Gastroesophageal sphincter (tissue), 4 donors: ENCODE data around the gene FURIN. TPM values are rescaled to one million over a fixed set of nuclear protein-coding genes. Genes with fewer than 3 reads are reported as not detected.

Experiments
- ATAC-seq: fragments of 150-250 bp; one replicate; pipeline ENCODE4 v1.9.1; 2016; ENCODE audit warnings: mild to moderate bottlenecking, moderate library complexity
- H3K27ac ChIP-seq, 4 donors: fragments of 200-600 bp; sonication (generic) in 3 of 4; 1 replicate in 3 of 4; 2 replicates in 1 of 4; pipeline ENCODE4 v1.5.1; 2016 to 2019
- H3K27me3 ChIP-seq: fragments of 200-600 bp; sonication (generic); one replicate; pipeline ENCODE4 v1.5.1; 2019
- H3K36me3 ChIP-seq, 2 donors: fragments of 200-600 bp; sonication (generic); one replicate each; pipeline ENCODE4 v1.5.1; 2019; ENCODE audit warnings: control low read depth in 1 of 2
- H3K4me1 ChIP-seq, 3 donors: fragments of 200-600 bp; sonication (generic); 1 replicate in 2 of 3; 2 replicates in 1 of 3; pipeline ENCODE4 v1.5.1; 2016 to 2019; ENCODE audit warnings: control low read depth in 2 of 3
- H3K4me3 ChIP-seq, 2 donors: fragments of 200-600 bp; sonication (generic); one replicate each; pipeline ENCODE4 v1.5.1; 2019; ENCODE audit warnings: mild to moderate bottlenecking in 1 of 2, moderate library complexity in 1 of 2
- H3K9me3 ChIP-seq, 3 donors: fragments of 200-600 bp; sonication (generic); one replicate each; pipeline ENCODE4 v1.5.1; 2017 to 2019; ENCODE audit warnings: control low read depth in 2 of 3
- CTCF ChIP-seq, 4 experiments: fragments of 200-600 bp in 2 of 4; fragments of 450-650 bp in 2 of 4; sonication (generic) in 1 of 4; IDR thresholded peaks; one replicate each; pipeline ENCODE4 v1.5.1; 2017 to 2019; ENCODE audit warnings: antibody characterized with exemption in 4 of 4, mild to moderate bottlenecking in 2 of 4, moderate library complexity in 2 of 4
- EP300 ChIP-seq: sonication (generic); formaldehyde crosslinking; IDR thresholded peaks from one replicate; pipeline ENCODE4 v1.6.1; 2017; ENCODE audit warnings: antibody characterized with exemption, mild to moderate bottlenecking
- POLR2A ChIP-seq, 2 donors: fragments of 450-650 bp; IDR thresholded peaks; one replicate each; pipeline ENCODE4 v1.6.1; 2017; ENCODE audit warnings: antibody characterized with exemption in 2 of 2, mild to moderate bottlenecking in 2 of 2, moderate library complexity in 1 of 2
- POLR2AphosphoS5 ChIP-seq: sonication (generic); formaldehyde crosslinking; IDR thresholded peaks from one replicate; pipeline ENCODE4 v1.6.1; 2017; ENCODE audit warnings: antibody characterized with exemption
- WGBS, 2 donors: methylation state at CpG; one replicate each; pipeline ENCODE4 v1.1.5; 2018; ENCODE audit warnings: low coverage in 1 of 2; 5-methylcytosine and 5-hydroxymethylcytosine counted together
- total RNA-seq, 4 donors: library from RNA; depleted of rRNA; stranded (reverse); fragments of >200 nt; gene quantifications; one replicate each; pipeline ENCODE4 v1.1.0, GENCODE V29; 2016

The FURIN gene
- total RNA-seq, 4 donors from 2014 or later, result 34.1 to 75.4 (median 59.8) TPM

GRCh38 chr15:90865702-90866101 lies 2.7 kb upstream of the FURIN start:
- no peak for ATAC-seq
- WGBS, 2 donors, result 90 to 100% methylated on average over 2 to 4 of the region's 4 CpGs
- Histone ChIP-seq H3K4me3 (no peak overlapping the region), H3K27me3 (peaks cover 14% of the 10 kb centered on the region), H3K36me3 (no peaks in the 10 kb centered on the region), H3K9me3 (no peaks in the 10 kb centered on the region), H3K4me1 (peaks cover 0 to 20% (median 17%) of the 10 kb centered on the region in 3 donors), H3K27ac (no peak overlapping the region)
- TF ChIP-seq EP300 (no peak), CTCF (IDR thresholded peaks at IDR 0.05) (no peak), POLR2AphosphoS5 (no peak), POLR2A (IDR thresholded peaks at IDR 0.05) (no peak)

GRCh38 chr15:90866161-90866715 lies 2.1 kb upstream of the FURIN start:
- 42 to 55% methylated on average over 6 to 11 of the region's 16 CpGs for WGBS, 2 donors
- no peak for ATAC-seq
- no peak for TF ChIP-seq CTCF (IDR thresholded peaks at IDR 0.05)
- TF ChIP-seq POLR2A (IDR thresholded peaks at IDR 0.05), result no peak
- no peak for TF ChIP-seq EP300
- Histone ChIP-seq H3K9me3 (no peaks in the 10 kb centered on the region), H3K27ac (no peak overlapping the region), H3K27me3 (peaks cover 14% of the 10 kb centered on the region), H3K36me3 (no peaks in the 10 kb centered on the region), H3K4me1 (peaks cover 0 to 21% (median 17%) of the 10 kb centered on the region in 3 donors), H3K4me3 (no peak overlapping the region)

GRCh38 chr15:90866800-90867199 lies 1.6 kb upstream of the FURIN start:
- TF ChIP-seq CTCF (IDR thresholded peaks at IDR 0.05), result no peak
- TF ChIP-seq EP300, result no peak
- no peak for TF ChIP-seq POLR2AphosphoS5
- TF ChIP-seq POLR2A (IDR thresholded peaks at IDR 0.05), result no peak
- Histone ChIP-seq H3K27me3 (peaks cover 14% of the 10 kb centered on the region), H3K36me3 (no peaks in the 10 kb centered on the region), H3K4me3 (no peak overlapping the region), H3K9me3 (no peaks in the 10 kb centered on the region), H3K4me1 (peaks cover 0 to 21% (median 17%) of the 10 kb centered on the region in 3 donors), H3K27ac (no peak overlapping the region)
- no peak for ATAC-seq
- 58 to 60% methylated on average over 2 to 3 of the region's 3 CpGs for WGBS, 2 donors

- Histone ChIP-seq H3K4me3 (no peak overlapping the region), H3K27me3 (peaks cover 14% of the 10 kb centered on the region), H3K27ac (peak overlapping the region in 3 of 4 donors; percentile 94 to 96 (median 95)), H3K36me3 (no peaks in the 10 kb centered on the region), H3K4me1 (peaks cover 0 to 45% (median 35%) of the 10 kb centered on the region in 3 donors), H3K9me3 (no peaks in the 10 kb centered on the region)
- TF ChIP-seq CTCF (IDR thresholded peaks at IDR 0.05) (no peak), EP300 (no peak)
- ATAC-seq, result no peak
Observed at GRCh38 chr15:90869140-90869541, 753 bp downstream of the FURIN start.

- no peak for TF ChIP-seq EP300
- TF ChIP-seq CTCF (IDR thresholded peaks at IDR 0.05), result no peak
- peak; percentile 69 for TF ChIP-seq POLR2AphosphoS5
- TF ChIP-seq POLR2A (IDR thresholded peaks at IDR 0.05), result no peak
- ATAC-seq, result peak; percentile 78
- Histone ChIP-seq H3K27me3 (peaks cover 8% of the 10 kb centered on the region), H3K4me3 (peak overlapping the region in 1 of 2 donors; percentile 99), H3K27ac (peak overlapping the region in 3 of 4 donors; percentile 94 to 96 (median 95)), H3K9me3 (no peaks in the 10 kb centered on the region), H3K4me1 (peaks cover 0 to 51% (median 38%) of the 10 kb centered on the region in 3 donors), H3K36me3 (no peaks in the 10 kb centered on the region)
- WGBS, 2 donors, result 55 to 68% methylated on average over 2 to 7 of the region's 9 CpGs
Observed at GRCh38 chr15:90869601-90870353, 1.4 kb downstream of the FURIN start.
